KMS-11 (cell line): Measurements from ENCODE around the gene FPGS.

Experiments
- H2AFZ ChIP-seq: fragments of 200-600 bp; sonication (generic); 2 replicates; pipeline ENCODE4 v1.6.1; 2016; ENCODE audit warnings: antibody characterized with exemption, mixed run types, low read depth
- H3K27ac ChIP-seq: fragments of 200-600 bp; sonication (generic); 2 replicates; pipeline ENCODE4 v1.6.1; 2016; ENCODE audit warnings: mild to moderate bottlenecking, mixed run types
- H3K27me3 ChIP-seq: fragments of 200-600 bp; sonication (generic); 2 replicates; pipeline ENCODE4 v1.6.1; 2017; ENCODE audit warnings: mild to moderate bottlenecking, low read depth, mixed run types, moderate library complexity; ENCODE audit not compliant: insufficient read depth
- H3K36me3 ChIP-seq: fragments of 200-600 bp; sonication (generic); 2 replicates; pipeline ENCODE4 v1.6.1; 2017; ENCODE audit warnings: mild to moderate bottlenecking, mixed run types; ENCODE audit not compliant: insufficient read depth
- H3K4me1 ChIP-seq: fragments of 200-600 bp; sonication (generic); 2 replicates; pipeline ENCODE4 v1.6.1; 2016; ENCODE audit warnings: mild to moderate bottlenecking, low read depth, mixed run types; ENCODE audit not compliant: poor library complexity, severe bottlenecking
- H3K4me2 ChIP-seq: fragments of 200-600 bp; sonication (generic); 2 replicates; pipeline ENCODE4 v1.7.0; 2016; ENCODE audit warnings: mild to moderate bottlenecking, mixed run types
- H3K4me3 ChIP-seq: fragments of 200-600 bp; sonication (generic); IDR thresholded peaks from 2 replicates; pipeline ENCODE4 v1.6.1; 2017; ENCODE audit warnings: low read depth, low read length, mixed read lengths; ENCODE audit not compliant: insufficient read depth
- H3K79me2 ChIP-seq: fragments of 200-600 bp; sonication (generic); 2 replicates; pipeline ENCODE4 v1.6.1; 2016; ENCODE audit warnings: low read depth, mixed run types; ENCODE audit not compliant: insufficient read depth
- H3K9ac ChIP-seq: fragments of 200-600 bp; sonication (generic); 2 replicates; pipeline ENCODE4 v1.6.1; 2016; ENCODE audit warnings: mild to moderate bottlenecking, mixed run types
- H4K20me1 ChIP-seq: fragments of 200-600 bp; sonication (generic); 2 replicates; pipeline ENCODE4 v1.6.1; 2016; ENCODE audit warnings: mild to moderate bottlenecking, mixed run types; ENCODE audit not compliant: insufficient read depth
- TF ChIP-seq, protein P1 (sequence below): fragments of 200-600 bp; sonication (generic); conservative IDR thresholded peaks from 2 replicates; pipeline ENCODE4 v1.6.1; 2017; ENCODE audit warnings: low read depth, mild to moderate bottlenecking, antibody characterized with exemption, low read length, moderate library complexity, mixed read lengths

The FPGS gene

DNA sequence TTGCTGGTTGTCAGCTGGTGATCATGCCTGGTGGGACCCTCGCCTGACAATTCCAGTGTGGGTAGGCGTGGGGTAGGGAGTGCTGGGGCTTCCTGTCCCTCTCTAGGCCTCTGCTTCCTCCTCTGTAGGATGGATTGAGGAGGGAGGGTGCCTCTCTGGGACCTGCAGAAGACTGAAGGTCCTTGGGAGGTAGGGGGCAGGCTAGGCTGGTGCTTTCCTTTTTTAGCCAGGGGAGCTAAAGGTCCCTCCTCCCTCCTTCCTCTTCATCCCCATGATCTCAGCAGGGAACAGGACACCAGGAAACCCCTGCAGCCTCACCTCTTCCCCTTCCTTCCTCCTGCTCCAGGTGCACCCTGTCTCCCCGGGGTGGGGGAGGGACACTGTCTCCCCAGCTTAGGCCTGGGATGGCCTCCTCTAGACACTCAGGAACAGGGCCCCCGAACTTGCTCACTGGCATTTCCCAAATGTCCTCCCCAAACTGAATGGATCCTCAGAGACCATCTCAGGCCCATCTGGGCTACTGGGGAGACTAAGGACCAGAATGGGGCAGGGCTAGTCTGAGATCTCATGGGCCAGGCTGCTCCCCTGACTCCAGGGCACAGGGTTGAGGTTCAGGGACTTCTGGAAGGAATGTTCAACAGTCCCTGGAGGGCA, 32.6 kb upstream of the FPGS start:
- H2AFZ ChIP-seq: no peak overlapping the region
- 0 out of 2 replicates have a peak overlapping the region, but pooled peaks have one; percentile 14 for H3K9ac ChIP-seq
- H3K27me3 ChIP-seq: no peaks in the 10 kb centered on the region
- TF ChIP-seq, protein P1, sequence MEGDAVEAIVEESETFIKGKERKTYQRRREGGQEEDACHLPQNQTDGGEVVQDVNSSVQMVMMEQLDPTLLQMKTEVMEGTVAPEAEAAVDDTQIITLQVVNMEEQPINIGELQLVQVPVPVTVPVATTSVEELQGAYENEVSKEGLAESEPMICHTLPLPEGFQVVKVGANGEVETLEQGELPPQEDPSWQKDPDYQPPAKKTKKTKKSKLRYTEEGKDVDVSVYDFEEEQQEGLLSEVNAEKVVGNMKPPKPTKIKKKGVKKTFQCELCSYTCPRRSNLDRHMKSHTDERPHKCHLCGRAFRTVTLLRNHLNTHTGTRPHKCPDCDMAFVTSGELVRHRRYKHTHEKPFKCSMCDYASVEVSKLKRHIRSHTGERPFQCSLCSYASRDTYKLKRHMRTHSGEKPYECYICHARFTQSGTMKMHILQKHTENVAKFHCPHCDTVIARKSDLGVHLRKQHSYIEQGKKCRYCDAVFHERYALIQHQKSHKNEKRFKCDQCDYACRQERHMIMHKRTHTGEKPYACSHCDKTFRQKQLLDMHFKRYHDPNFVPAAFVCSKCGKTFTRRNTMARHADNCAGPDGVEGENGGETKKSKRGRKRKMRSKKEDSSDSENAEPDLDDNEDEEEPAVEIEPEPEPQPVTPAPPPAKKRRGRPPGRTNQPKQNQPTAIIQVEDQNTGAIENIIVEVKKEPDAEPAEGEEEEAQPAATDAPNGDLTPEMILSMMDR: no peak
- H4K20me1 ChIP-seq: no peaks in the 10 kb centered on the region
- 0 out of 2 replicates have a peak, but pooled peaks cover 6% of the 10 kb centered on the region for H3K79me2 ChIP-seq
- peaks cover 52% of the 10 kb centered on the region for H3K4me1 ChIP-seq
- no peak overlapping the region for H3K4me3 ChIP-seq
- H3K4me2 ChIP-seq: peak overlapping the region; percentile 71
- no peaks in the 10 kb centered on the region for H3K36me3 ChIP-seq
- peak overlapping the region; percentile 51 for H3K27ac ChIP-seq

- no peaks in the 10 kb centered on the region for H3K27me3 ChIP-seq
- no peaks in the 10 kb centered on the region for H4K20me1 ChIP-seq
- no peaks in the 10 kb centered on the region for H3K36me3 ChIP-seq
- H3K9ac ChIP-seq: 0 out of 2 replicates have a peak overlapping the region, but pooled peaks have one; percentile 14
- no peak overlapping the region; the same call in 1 of the 2 replicates for H2AFZ ChIP-seq
- H3K27ac ChIP-seq: peak overlapping the region; percentile 51
- H3K4me3 ChIP-seq: no peak overlapping the region
- H3K4me2 ChIP-seq: peak overlapping the region; percentile 71
- 0 out of 2 replicates have a peak, but pooled peaks cover 10% of the 10 kb centered on the region for H3K79me2 ChIP-seq
- TF ChIP-seq, protein P1: no peak
- peaks cover 56% of the 10 kb centered on the region for H3K4me1 ChIP-seq
Measured at GRCh38 chr9:127770583-127770904, 32.1 kb upstream of the FPGS start.

DNA sequence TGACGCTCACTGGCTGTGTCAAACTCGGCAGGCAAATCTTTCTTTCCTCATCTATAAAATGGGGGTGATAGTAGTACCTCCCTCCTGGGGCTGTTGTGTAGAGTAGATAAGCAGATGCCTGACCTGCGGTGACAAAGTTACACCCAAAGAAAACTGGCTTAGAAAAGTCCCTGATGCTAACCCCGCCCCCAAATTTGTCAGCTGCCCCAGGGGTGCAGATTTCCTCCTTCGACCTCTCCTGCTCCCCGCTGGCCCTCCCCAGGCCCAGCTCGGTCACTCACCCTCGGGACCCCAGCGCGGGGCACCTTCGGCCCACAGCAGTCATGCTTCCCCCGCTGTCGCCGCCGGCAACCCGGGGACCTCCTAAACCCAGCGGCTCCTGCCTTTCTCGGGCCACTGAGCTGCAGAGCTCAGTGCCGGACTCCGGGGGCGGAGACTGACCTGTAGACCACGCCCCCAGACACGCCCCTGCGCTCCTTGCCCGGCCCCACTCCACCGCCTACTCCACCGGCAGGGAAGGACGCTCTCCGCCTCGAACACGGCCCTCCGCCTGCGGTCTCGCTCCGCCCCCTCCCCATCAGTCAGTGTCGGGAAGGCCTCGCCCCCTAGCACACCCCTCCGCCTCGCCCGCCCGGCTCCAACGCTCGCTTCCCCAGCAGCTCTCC, 31.6 kb upstream of the FPGS start:
- Histone ChIP-seq H3K36me3 (no peaks in the 10 kb centered on the region), H4K20me1 (no peaks in the 10 kb centered on the region), H3K9ac (0 out of 2 replicates have a peak overlapping the region, but pooled peaks have one; percentile 14), H3K27me3 (no peaks in the 10 kb centered on the region), H3K4me1 (peaks cover 61% of the 10 kb centered on the region), H2AFZ (peak overlapping the region; percentile 9; the same call in 1 of the 2 replicates), H3K27ac (peak overlapping the region; percentile 51), H3K4me2 (peak overlapping the region; percentile 71), H3K4me3 (no peak overlapping the region), H3K79me2 (peaks cover 13% of the 10 kb centered on the region; the same call in 1 of the 2 replicates)
- TF ChIP-seq, protein P1: no peak

DNA sequence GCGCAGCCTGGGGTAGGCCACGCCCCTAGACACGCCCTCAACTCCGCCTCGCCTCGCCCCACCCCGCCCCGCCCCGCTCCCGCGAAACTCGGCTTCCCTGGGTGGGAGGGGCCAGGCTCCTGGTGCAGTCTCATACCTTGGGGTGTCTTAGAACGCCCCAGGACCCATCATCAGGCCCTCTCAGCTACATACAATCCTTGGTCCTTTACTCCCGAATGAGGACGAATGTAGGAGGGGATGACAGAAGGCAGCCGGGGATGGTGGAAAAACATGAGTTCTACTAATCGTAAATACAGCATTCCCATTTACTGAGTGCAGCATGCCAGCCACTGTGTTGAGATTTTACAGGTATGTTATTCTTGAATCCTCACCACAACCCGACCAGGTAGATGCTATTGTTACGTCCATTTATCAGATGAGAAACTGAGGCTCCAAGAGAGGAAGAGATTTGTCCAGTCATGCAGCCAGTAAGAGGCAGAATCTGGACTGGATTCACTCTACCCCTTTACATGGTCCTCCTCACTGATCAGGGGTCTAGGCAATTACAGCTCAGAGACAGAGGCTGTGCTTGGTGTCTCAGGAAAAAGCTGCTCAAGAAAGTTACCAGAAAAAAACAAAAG, 31.0 kb upstream of the FPGS start:
- no peak overlapping the region for H3K4me3 ChIP-seq
- TF ChIP-seq, protein P1: no peak
- peak overlapping the region; percentile 42; the same call in 1 of the 2 replicates for H3K27ac ChIP-seq
- peaks cover 17% of the 10 kb centered on the region for H3K79me2 ChIP-seq
- H4K20me1 ChIP-seq: no peaks in the 10 kb centered on the region
- H3K27me3 ChIP-seq: no peaks in the 10 kb centered on the region
- peak overlapping the region; percentile 43 for H3K4me2 ChIP-seq
- peak overlapping the region; percentile 27; the same call in 1 of the 2 replicates for H2AFZ ChIP-seq
- H3K9ac ChIP-seq: no peak overlapping the region
- peaks cover 65% of the 10 kb centered on the region for H3K4me1 ChIP-seq
- no peaks in the 10 kb centered on the region for H3K36me3 ChIP-seq
